ENCODE results near the gene CHCHD1.

CHCHD1 gene

DNA sequence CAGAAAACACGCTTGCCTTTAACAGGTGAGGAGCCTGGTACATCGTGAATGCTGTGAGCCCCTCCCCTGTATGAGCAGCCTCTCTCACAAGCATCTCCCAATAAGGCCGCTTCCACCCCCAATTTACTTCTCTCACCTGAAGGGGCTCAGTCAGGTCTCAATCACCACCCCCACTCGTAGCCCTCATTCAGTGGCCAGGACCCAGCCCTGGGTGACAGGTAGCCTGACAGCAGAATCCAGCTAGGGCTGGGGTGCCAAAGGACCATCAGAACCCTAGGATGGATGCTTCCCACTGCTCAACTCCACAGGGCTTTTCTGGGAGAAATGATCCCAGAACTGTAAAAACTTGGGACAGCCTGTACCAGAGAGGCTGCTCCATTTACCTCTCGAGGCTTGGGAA lies 36.0 kb downstream of the CHCHD1 start:
- ATAC-seq (ENCODE audit: insufficient read depth, low read depth) (no peak), DNase-seq (no peak)
- no peaks in the 10 kb centered on the region for H3K27me3 ChIP-seq (ENCODE audit: insufficient read depth, low read length, poor library complexity)
- H3K9ac ChIP-seq (ENCODE audit: low read depth, low read length): no peak overlapping the region
- no peak overlapping the region for H2AFZ ChIP-seq (ENCODE audit: low read depth, low read length)
- H3K27ac ChIP-seq (ENCODE audit: low read length): no peak overlapping the region
- H4K20me1 ChIP-seq (ENCODE audit: insufficient read depth, low read length): peaks cover 4% of the 10 kb centered on the region
- H3K4me1 ChIP-seq (ENCODE audit: insufficient read depth, low read length): no peaks in the 10 kb centered on the region
- H3K4me3 ChIP-seq (ENCODE audit: low read depth in 1 of 2, low read length in 2 of 2): no peak overlapping the region
- no peaks in the 10 kb centered on the region for H3K79me2 ChIP-seq (ENCODE audit: insufficient read depth, low read length)
- no peak overlapping the region for H3K4me2 ChIP-seq (ENCODE audit: insufficient read depth, low read length)
- TF ChIP-seq, protein P1, sequence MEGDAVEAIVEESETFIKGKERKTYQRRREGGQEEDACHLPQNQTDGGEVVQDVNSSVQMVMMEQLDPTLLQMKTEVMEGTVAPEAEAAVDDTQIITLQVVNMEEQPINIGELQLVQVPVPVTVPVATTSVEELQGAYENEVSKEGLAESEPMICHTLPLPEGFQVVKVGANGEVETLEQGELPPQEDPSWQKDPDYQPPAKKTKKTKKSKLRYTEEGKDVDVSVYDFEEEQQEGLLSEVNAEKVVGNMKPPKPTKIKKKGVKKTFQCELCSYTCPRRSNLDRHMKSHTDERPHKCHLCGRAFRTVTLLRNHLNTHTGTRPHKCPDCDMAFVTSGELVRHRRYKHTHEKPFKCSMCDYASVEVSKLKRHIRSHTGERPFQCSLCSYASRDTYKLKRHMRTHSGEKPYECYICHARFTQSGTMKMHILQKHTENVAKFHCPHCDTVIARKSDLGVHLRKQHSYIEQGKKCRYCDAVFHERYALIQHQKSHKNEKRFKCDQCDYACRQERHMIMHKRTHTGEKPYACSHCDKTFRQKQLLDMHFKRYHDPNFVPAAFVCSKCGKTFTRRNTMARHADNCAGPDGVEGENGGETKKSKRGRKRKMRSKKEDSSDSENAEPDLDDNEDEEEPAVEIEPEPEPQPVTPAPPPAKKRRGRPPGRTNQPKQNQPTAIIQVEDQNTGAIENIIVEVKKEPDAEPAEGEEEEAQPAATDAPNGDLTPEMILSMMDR (IDR thresholded peaks at IDR 0.05; ENCODE audit: borderline replicate concordance, extremely low read depth, low read length, poor library complexity, severe bottlenecking): no peak
- TF ChIP-seq EZH2 (IDR thresholded peaks at IDR 0.05; ENCODE audit: borderline replicate concordance, low read depth, low read length, severe bottlenecking): no peak
- H3K36me3 ChIP-seq (ENCODE audit: insufficient read depth, low read length): peaks cover 63% of the 10 kb centered on the region
- H3K9me3 ChIP-seq (ENCODE audit: insufficient read depth, low read length, severe bottlenecking): no peaks in the 10 kb centered on the region

DNA sequence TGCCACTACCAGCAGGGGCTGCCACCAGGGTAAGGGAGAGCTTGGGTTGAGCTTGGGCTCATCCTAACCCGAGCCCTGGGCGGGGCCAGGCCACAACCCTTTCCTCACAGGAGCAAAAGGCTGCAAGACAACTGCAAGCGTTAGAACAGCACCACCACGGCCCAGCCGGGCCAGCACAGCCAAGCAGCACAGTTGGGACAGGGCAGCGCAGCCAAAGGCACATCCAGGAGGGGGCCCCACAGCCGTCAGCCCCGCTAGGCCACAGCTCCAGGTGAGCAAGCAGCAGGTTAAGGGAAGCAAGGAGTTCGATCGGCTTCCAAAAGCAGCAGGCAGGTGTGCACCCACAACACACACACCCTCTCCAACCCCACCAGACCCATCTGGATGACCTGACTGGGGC lies 36.6 kb downstream of the CHCHD1 start:
- no peaks in the 10 kb centered on the region for H3K9me3 ChIP-seq (ENCODE audit: insufficient read depth, low read length, severe bottlenecking)
- H3K36me3 ChIP-seq (ENCODE audit: insufficient read depth, low read length): peaks cover 58% of the 10 kb centered on the region
- H3K27ac ChIP-seq (ENCODE audit: low read length): no peak overlapping the region
- H4K20me1 ChIP-seq (ENCODE audit: insufficient read depth, low read length): peaks cover 4% of the 10 kb centered on the region
- H2AFZ ChIP-seq (ENCODE audit: low read depth, low read length): no peak overlapping the region
- ATAC-seq (ENCODE audit: insufficient read depth, low read depth) (0 out of 3 replicates have a peak, but pooled peaks have one; percentile 35), DNase-seq (no peak)
- no peaks in the 10 kb centered on the region for H3K27me3 ChIP-seq (ENCODE audit: insufficient read depth, low read length, poor library complexity)
- no peak overlapping the region for H3K9ac ChIP-seq (ENCODE audit: low read depth, low read length)
- no peaks in the 10 kb centered on the region for H3K79me2 ChIP-seq (ENCODE audit: insufficient read depth, low read length)
- no peaks in the 10 kb centered on the region for H3K4me1 ChIP-seq (ENCODE audit: insufficient read depth, low read length)
- H3K4me3 ChIP-seq (ENCODE audit: low read depth in 1 of 2, low read length in 2 of 2): no peak overlapping the region
- no peak overlapping the region for H3K4me2 ChIP-seq (ENCODE audit: insufficient read depth, low read length)
- TF ChIP-seq EZH2 (IDR thresholded peaks at IDR 0.05; ENCODE audit: borderline replicate concordance, low read depth, low read length, severe bottlenecking): no peak
- TF ChIP-seq, protein P1 (IDR thresholded peaks at IDR 0.05; ENCODE audit: borderline replicate concordance, extremely low read depth, low read length, poor library complexity, severe bottlenecking): peak; percentile 2

DNA sequence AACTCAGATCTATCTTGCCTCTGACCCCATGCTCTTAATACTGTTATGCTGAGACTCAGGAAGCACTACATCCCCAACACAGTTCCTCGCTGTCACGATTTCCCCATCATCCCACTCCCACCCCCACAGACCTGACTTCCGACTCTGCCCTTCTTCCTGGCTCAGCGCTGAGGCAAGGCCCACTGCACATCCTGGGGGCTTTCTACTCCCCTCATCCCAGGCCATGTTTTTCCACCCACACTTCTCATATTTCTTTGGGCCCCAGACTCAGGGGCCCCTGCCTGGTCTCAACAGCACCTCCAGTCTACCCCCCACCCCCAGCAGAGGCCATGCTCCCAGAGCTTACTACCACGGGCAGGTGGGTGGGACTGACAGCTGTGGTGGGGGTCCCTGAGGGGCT lies 37.2 kb downstream of the CHCHD1 start:
- Histone ChIP-seq H3K4me3 (ENCODE audit: low read depth in 1 of 2, low read length in 2 of 2) (no peak overlapping the region), H3K27ac (ENCODE audit: low read length) (no peak overlapping the region), H3K27me3 (ENCODE audit: insufficient read depth, low read length, poor library complexity) (no peaks in the 10 kb centered on the region), H3K9ac (ENCODE audit: low read depth, low read length) (no peak overlapping the region), H3K79me2 (ENCODE audit: insufficient read depth, low read length) (no peaks in the 10 kb centered on the region), H2AFZ (ENCODE audit: low read depth, low read length) (no peak overlapping the region), H3K36me3 (ENCODE audit: insufficient read depth, low read length) (peaks cover 56% of the 10 kb centered on the region), H3K9me3 (ENCODE audit: insufficient read depth, low read length, severe bottlenecking) (no peaks in the 10 kb centered on the region), H4K20me1 (ENCODE audit: insufficient read depth, low read length) (peaks cover 4% of the 10 kb centered on the region), H3K4me1 (ENCODE audit: insufficient read depth, low read length) (no peaks in the 10 kb centered on the region), H3K4me2 (ENCODE audit: insufficient read depth, low read length) (no peak overlapping the region)
- no peak for DNase-seq
- no peak for TF ChIP-seq EZH2 (IDR thresholded peaks at IDR 0.05; ENCODE audit: borderline replicate concordance, low read depth, low read length, severe bottlenecking)
- TF ChIP-seq, protein P1 (IDR thresholded peaks at IDR 0.05; ENCODE audit: borderline replicate concordance, extremely low read depth, low read length, poor library complexity, severe bottlenecking): no peak
- ATAC-seq (ENCODE audit: insufficient read depth, low read depth): no peak
